GM13977 (cell line): ENCODE measurements around the gene AACS.
"Not testable (repeated sequence)": the region's sequence is repeated elsewhere in the genome, so short reads cannot be mapped to it uniquely, and the experiment has no call there.

ENCODE experiments used
- DNase-seq: peaks from one replicate; pipeline ENCODE4 v3.0.0; 2012; ENCODE audit warnings: low spot score
- CTCF ChIP-seq: IDR thresholded peaks from 2 replicates; pipeline ENCODE4 v1.5.1; 2012; ENCODE audit warnings: mild to moderate bottlenecking, control low read depth; ENCODE audit not compliant: insufficient read depth; ENCODE audit errors: extremely low read depth, missing control alignments
- in situ Hi-C: fragments of 300-500 bp; cut with MboI; formaldehyde crosslinking; loops from one replicate; pipeline ENCODE4 v1.12.0; 2022; ENCODE audit warnings: low sequenced_read_pairs, low pct_unique_long_range_greater_than_20kb, mixed read lengths, inconsistent platforms; ENCODE audit not compliant: unreplicated experiment

The AACS gene

GRCh38 chr12:125068391-125068790 lies 3.2 kb downstream of the AACS start:
- no peak for DNase-seq
- in situ Hi-C loops: no loop called here
- no peak for TF ChIP-seq CTCF

- in situ Hi-C loops: no loop called here
- no peak for DNase-seq
These were observed 4.4 kb downstream of the AACS start for GRCh38 chr12:125069616-125070015.

GRCh38 chr12:125070112-125070511 lies 4.9 kb downstream of the AACS start:
- no peak for DNase-seq
- TF ChIP-seq CTCF: no peak
- in situ Hi-C loops: no loop called here

More at GRCh38 chr12:125069616-125070015, 4.4 kb downstream of the AACS start:
- TF ChIP-seq CTCF: no peak

GRCh38 chr12:125070661-125071390 lies 5.6 kb downstream of the AACS start:
- no peak for DNase-seq
- in situ Hi-C loops: no loop called here

GRCh38 chr12:125071456-125071855 lies 6.2 kb downstream of the AACS start:
- no peak for TF ChIP-seq CTCF
- DNase-seq: no peak
- in situ Hi-C loops: no loop called here

More at GRCh38 chr12:125070661-125071390, 5.6 kb downstream of the AACS start:
- TF ChIP-seq CTCF: no peak

- no peak for TF ChIP-seq CTCF
- in situ Hi-C loops: no loop called here
- no peak for DNase-seq
These were observed 7.3 kb downstream of the AACS start for GRCh38 chr12:125072496-125072895.

GRCh38 chr12:125074294-125074693 lies 9.1 kb downstream of the AACS start:
- DNase-seq, in situ Hi-C loops: not testable (repeated sequence)
